Heart left ventricle (tissue), 16 donors: ENCODE results near the gene KCNMA1. TPM values are rescaled to one million over a fixed set of nuclear protein-coding genes. Genes with fewer than 3 reads are reported as not detected.

Experiments
- ATAC-seq, 4 donors: fragments of 200-7000 bp; cut with Tn5 transposase; one replicate each; pipeline ENCODE4 v1.9.1; 2020 to 2022; ENCODE audit warnings: moderate library complexity in 4 of 4, mild to moderate bottlenecking in 3 of 4, moderate number of reproducible peaks in 1 of 4
- DNase-seq, 5 donors: peaks; one replicate each; pipeline ENCODE4 v3.0.0-alpha.2; 2020
- H3K27ac ChIP-seq, 12 donors: fragments of 200-600 bp; sonication (generic) in 4 of 12; one replicate each; pipeline versions ENCODE4 v1.5.0 to v1.8.0; 2016 to 2022; ENCODE audit warnings: mild to moderate bottlenecking in 2 of 12
- H3K27me3 ChIP-seq, 9 donors: fragments of 200-600 bp; sonication (generic) in 2 of 9; one replicate each; pipeline versions ENCODE4 v1.5.1 to v1.8.0; 2016 to 2022; ENCODE audit warnings: mild to moderate bottlenecking in 3 of 9
- H3K36me3 ChIP-seq, 9 donors: fragments of 200-600 bp; sonication (generic) in 2 of 9; one replicate each; pipeline versions ENCODE4 v1.5.0 to v1.8.0; 2018 to 2022; ENCODE audit warnings: mild to moderate bottlenecking in 2 of 9
- H3K4me1 ChIP-seq, 12 donors: fragments of 200-600 bp; sonication (generic) in 4 of 12; one replicate each; pipeline versions ENCODE4 v1.5.0 to v1.8.0; 2016 to 2022; ENCODE audit warnings: mild to moderate bottlenecking in 3 of 12
- H3K4me3 ChIP-seq, 12 donors: fragments of 200-600 bp; sonication (generic) in 4 of 12; one replicate each; pipeline versions ENCODE4 v1.5.0 to v1.8.0; 2017 to 2022; ENCODE audit warnings: mild to moderate bottlenecking in 9 of 12, moderate library complexity in 4 of 12
- H3K9me3 ChIP-seq, 12 donors: fragments of 200-600 bp; sonication (generic) in 4 of 12; one replicate each; pipeline versions ENCODE4 v1.5.0 to v1.8.0; 2016 to 2022; ENCODE audit warnings: mild to moderate bottlenecking in 1 of 12
- POLR2A ChIP-seq, 2 donors: fragments of 450-650 bp; IDR thresholded peaks; one replicate each; pipeline ENCODE4 v1.6.1; 2017; ENCODE audit warnings: antibody characterized with exemption in 2 of 2, mild to moderate bottlenecking in 2 of 2, moderate library complexity in 2 of 2
- WGBS, 4 donors: extraction: QIAGEN DNeasy Blood & Tissue Kit in 2 of 4; methylation state at CpG; one replicate each; pipeline versions ENCODE4 v1.1.5 to v1.1.7; 2013 to 2018; 5-methylcytosine and 5-hydroxymethylcytosine counted together
- intact Hi-C, 10 donors: fragments of 100-400 bp; cut with DNase I; formaldehyde crosslinking; loops; one replicate each; pipeline versions ENCODE4 v1.11.1 to v1.14.2; 2022
- polyA plus RNA-seq, 2 donors: library from polyadenylated mRNA; stranded (reverse); fragments of 200-250 nt; gene quantifications; one replicate each; pipeline ENCODE4 v1.2.3, GENCODE V29; 2013
- total RNA-seq, 9 donors: library from RNA; depleted of rRNA in 2 of 9; stranded (reverse); fragments of >200 nt in 2 of 9; fragmentation: NEBNext Ultra II Directional in 3 of 9; extraction: Animal tissue kit (Norgen Biotek cat#: 25700) in 3 of 9; gene quantifications; one replicate each; pipeline versions ENCODE4 v1.1.0 to v1.2.4, GENCODE V29; 2016 to 2023
- TF ChIP-seq, protein P1 (sequence below), 12 donors: fragments of 200-600 bp; sonication (generic) in 4 of 12; IDR thresholded peaks; one replicate each; pipeline versions ENCODE4 v1.5.0 to v1.8.0; 2018 to 2022; ENCODE audit warnings: antibody characterized with exemption in 12 of 12, mild to moderate bottlenecking in 5 of 12
- donor health status: ischemic (EF 13 %, LVEDD 7.1; RV severe dilation, severe dysfunction).
- donor health status: healthy with polysubstance abuse.
- donor health status: DM: no; HTN: yes; CAD: no.
- donor health status: DM: no; HTN: no; CAD: no.
- donor health status: ischemic (EF 25% LVEDD 6.9; RV normal size, moderate dysfunction).
- donor health status: ischemic (EF 25% LVEDD 5.7; RV mildly dilated, moderate dysfunction).
- donor health status: healthy.
- donor health status: DM: yes; HTN: yes; CAD: no.
- donor health status: ischemic (EF 35%, LVEDD 5.7; RV mildly dilated, moderate dysfunction).
- donor health status: nonischemic (EF 11% LVEDD 7.7; RV severe dilation, severe dysfunction).
- donor health status: DM: yes; HTN: yes; CAD: no.
- donor health status: PGD.
- donor health status: ischemic (EF 29% LVEDD 5.4; RV normal size, mild dysfunction).
- donor health status: nonischemic (EF 23%, LVEDD 6.1; RV moderate dilation, normal function).

KCNMA1 gene
- total and polyA plus RNA-seq, 11 donors = 0.39 to 8.7 (median 1.7) TPM

DNA sequence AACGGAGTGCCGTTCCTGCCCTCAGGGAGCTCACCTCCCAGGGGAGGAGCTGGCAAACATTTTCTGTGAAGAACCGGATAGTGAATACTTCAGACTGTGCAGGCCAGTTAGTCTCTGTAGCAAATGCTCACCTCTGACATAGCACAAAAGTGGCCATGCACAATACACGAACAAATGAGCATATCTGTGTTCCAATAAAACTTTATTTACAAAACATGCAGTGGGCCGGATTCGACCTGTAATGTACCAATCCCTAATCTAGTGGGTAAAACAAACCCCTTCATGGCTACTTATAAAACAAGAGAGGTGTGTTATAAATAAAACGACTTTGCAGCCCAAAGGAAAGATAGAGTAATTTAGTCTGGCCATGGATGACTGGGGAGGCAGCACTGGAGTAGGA, 48.7 kb downstream of the KCNMA1 start:
- TF ChIP-seq, protein P1, sequence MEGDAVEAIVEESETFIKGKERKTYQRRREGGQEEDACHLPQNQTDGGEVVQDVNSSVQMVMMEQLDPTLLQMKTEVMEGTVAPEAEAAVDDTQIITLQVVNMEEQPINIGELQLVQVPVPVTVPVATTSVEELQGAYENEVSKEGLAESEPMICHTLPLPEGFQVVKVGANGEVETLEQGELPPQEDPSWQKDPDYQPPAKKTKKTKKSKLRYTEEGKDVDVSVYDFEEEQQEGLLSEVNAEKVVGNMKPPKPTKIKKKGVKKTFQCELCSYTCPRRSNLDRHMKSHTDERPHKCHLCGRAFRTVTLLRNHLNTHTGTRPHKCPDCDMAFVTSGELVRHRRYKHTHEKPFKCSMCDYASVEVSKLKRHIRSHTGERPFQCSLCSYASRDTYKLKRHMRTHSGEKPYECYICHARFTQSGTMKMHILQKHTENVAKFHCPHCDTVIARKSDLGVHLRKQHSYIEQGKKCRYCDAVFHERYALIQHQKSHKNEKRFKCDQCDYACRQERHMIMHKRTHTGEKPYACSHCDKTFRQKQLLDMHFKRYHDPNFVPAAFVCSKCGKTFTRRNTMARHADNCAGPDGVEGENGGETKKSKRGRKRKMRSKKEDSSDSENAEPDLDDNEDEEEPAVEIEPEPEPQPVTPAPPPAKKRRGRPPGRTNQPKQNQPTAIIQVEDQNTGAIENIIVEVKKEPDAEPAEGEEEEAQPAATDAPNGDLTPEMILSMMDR (IDR thresholded peaks at IDR 0.05) = no peak
- TF ChIP-seq POLR2A (IDR thresholded peaks at IDR 0.05) = no peak
- intact Hi-C loops = no loop called here
- DNase-seq = no peak
- H3K36me3 ChIP-seq = no peaks in the 10 kb centered on the region
- 82 to 89% (median 86%) methylated on average over 7 of the region's 7 CpGs for WGBS, 4 donors
- no peak overlapping the region for H3K4me3 ChIP-seq
- H3K4me1 ChIP-seq = peaks cover 0 to 13% (median 0%) of the 10 kb centered on the region in 12 donors
- peak overlapping the region in 1 of 12 donors; percentile 77 for H3K27ac ChIP-seq
- no peaks in the 10 kb centered on the region for H3K9me3 ChIP-seq
- ATAC-seq = no peak
- H3K27me3 ChIP-seq = no peaks in the 10 kb centered on the region

DNA sequence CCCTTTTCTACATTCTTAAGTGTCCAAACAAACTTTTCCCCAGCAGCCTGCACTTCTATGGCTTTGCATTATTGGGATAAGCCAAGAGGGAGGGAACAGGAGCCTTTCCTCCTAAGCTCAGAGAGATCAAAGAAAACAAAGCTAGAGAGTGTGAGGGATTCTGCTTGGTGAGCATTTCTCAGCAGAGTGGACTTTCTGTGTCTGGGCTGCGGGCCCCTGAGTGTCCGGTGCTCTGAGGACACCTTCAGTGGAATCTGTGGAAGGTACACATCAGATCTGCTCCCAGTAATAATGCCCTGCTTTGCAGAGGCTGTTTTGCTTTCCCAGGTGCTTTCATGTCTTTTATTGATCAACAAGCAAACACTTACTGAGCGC, 50.2 kb downstream of the KCNMA1 start:
- ATAC-seq (no peak), DNase-seq (no peak)
- intact Hi-C loops = no loop called here
- Histone ChIP-seq H3K4me1 (peaks cover 0 to 13% (median 0%) of the 10 kb centered on the region in 12 donors), H3K27ac (peak overlapping the region in 1 of 12 donors; percentile 77), H3K27me3 (peaks cover 0 to 4% (median 0%) of the 10 kb centered on the region in 9 donors), H3K9me3 (no peaks in the 10 kb centered on the region), H3K4me3 (no peak overlapping the region), H3K36me3 (no peaks in the 10 kb centered on the region)
- 83 to 97% (median 92%) methylated on average over 3 of the region's 3 CpGs for WGBS, 4 donors
- TF ChIP-seq, protein P1 (IDR thresholded peaks at IDR 0.05) = no peak
- no peak for TF ChIP-seq POLR2A (IDR thresholded peaks at IDR 0.05)

DNA sequence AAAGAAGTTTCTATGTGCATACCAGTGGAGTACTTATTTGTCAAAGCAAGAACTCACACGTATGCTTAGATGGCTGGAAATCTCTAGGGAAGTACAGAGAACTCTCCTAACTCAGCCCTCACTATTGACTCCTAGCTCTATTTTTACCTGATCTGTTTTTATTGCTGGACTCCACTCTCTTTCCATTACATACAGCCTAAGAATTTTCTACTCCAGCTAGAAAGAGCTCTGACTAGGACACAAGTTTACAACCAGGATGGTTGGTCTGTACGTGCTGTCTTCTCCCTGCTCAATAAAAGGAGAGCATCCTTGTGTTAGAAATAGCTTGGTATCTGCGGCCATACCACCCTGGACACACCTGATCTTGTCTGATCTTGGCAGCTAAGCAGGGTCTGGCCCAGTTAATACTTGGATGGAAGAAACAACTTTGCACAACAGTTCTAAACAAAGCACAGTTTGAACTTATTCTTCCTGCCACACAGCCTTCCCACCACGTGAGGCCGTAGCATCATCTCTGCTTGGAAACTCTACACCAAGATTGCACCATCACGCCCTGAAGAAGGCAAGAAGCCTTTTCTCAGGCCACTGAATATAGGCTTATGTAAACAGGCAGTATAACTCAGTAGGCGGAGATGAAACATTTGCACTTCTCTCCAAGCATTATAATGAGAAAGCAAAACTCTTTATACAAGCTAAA, 50.7 kb downstream of the KCNMA1 start:
- Histone ChIP-seq H3K27ac (peak overlapping the region in 1 of 12 donors; percentile 77), H3K4me3 (no peak overlapping the region), H3K27me3 (peaks cover 0 to 4% (median 0%) of the 10 kb centered on the region in 9 donors), H3K4me1 (peaks cover 0 to 13% (median 0%) of the 10 kb centered on the region in 12 donors), H3K36me3 (no peaks in the 10 kb centered on the region), H3K9me3 (no peaks in the 10 kb centered on the region)
- ATAC-seq (peak in 1 of 4 donors; percentile 26), DNase-seq (no peak)
- TF ChIP-seq, protein P1 (IDR thresholded peaks at IDR 0.05) = no peak
- TF ChIP-seq POLR2A (IDR thresholded peaks at IDR 0.05) = no peak
- intact Hi-C loops = no loop called here
- 66 to 67% (median 67%) methylated on average over 7 of the region's 7 CpGs for WGBS, 4 donors

DNA sequence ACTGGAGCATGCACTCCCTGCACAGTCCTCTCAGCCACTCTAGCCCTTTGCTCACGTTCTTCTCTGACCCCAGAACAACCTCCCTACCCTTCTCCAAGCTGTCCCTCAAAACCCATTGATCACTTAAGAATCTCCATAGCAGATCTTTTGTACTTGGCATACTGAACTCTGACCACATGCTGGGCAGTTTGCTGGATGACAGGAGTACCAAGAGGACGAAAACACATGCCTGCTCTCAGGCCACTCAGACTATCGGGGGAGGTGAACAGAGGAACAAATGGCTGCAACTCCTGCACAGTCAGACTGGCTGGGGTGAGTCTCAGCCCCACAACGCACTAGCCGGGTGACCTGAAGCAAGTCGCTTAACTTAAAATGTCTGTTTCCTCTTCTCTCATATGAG, 52.7 kb downstream of the KCNMA1 start:
- TF ChIP-seq, protein P1 (IDR thresholded peaks at IDR 0.05) = no peak
- TF ChIP-seq POLR2A (IDR thresholded peaks at IDR 0.05) = no peak
- no peak for ATAC-seq
- Histone ChIP-seq H3K4me3 (no peak overlapping the region), H3K27me3 (peaks cover 0 to 4% (median 0%) of the 10 kb centered on the region in 9 donors), H3K36me3 (no peaks in the 10 kb centered on the region), H3K4me1 (peaks cover 0 to 13% (median 0%) of the 10 kb centered on the region in 12 donors), H3K9me3 (no peaks in the 10 kb centered on the region), H3K27ac (peak overlapping the region in 1 of 12 donors; percentile 11)
- intact Hi-C loops = no loop called here
- 79 to 83% (median 82%) methylated on average over 6 of the region's 6 CpGs for WGBS, 4 donors
- no peak for DNase-seq
